Endothelial cell of umbilical vein (primary cell): ENCODE measurements around the gene NMRK2.

Source experiments
- CTCF ChIP-seq, 2 donors: IDR thresholded peaks; 1 replicate in 1 of 2; 2 replicates in 1 of 2; pipeline ENCODE4 v1.5.1; 2011; ENCODE audit warnings: low read length in 2 of 2, mild to moderate bottlenecking in 2 of 2, moderate library complexity in 2 of 2, control low read depth in 1 of 2, inconsistent platforms in 1 of 2, low read depth in 1 of 2; ENCODE audit not compliant: insufficient read depth in 1 of 2; ENCODE audit errors: extremely low read depth in 1 of 2
- EZH2 ChIP-seq: IDR thresholded peaks from 2 replicates; pipeline ENCODE4 v1.6.1; 2012; ENCODE audit warnings: borderline replicate concordance, low read depth, mild to moderate bottlenecking, moderate library complexity, low read length, inconsistent platforms; ENCODE audit not compliant: severe bottlenecking
- GATA2 ChIP-seq: IDR thresholded peaks from 2 replicates; pipeline ENCODE4 v1.7.0; 2011; ENCODE audit warnings: low read depth, mild to moderate bottlenecking, moderate library complexity, mixed read lengths, low read length; ENCODE audit not compliant: insufficient read length, insufficient read depth
- MYC ChIP-seq: IDR thresholded peaks from one replicate; pipeline ENCODE4 v1.6.1; 2011; ENCODE audit warnings: mild to moderate bottlenecking, low read depth, low read length
- POLR2A ChIP-seq: IDR thresholded peaks from 2 replicates; pipeline ENCODE4 v1.6.1; 2012; ENCODE audit warnings: low read depth, mild to moderate bottlenecking, control low read depth, low read length
- POLR2AphosphoS5 ChIP-seq: IDR thresholded peaks from 2 replicates; pipeline ENCODE4 v1.6.1; 2012; ENCODE audit warnings: low read depth, mild to moderate bottlenecking, control low read depth, low read length, moderate library complexity; ENCODE audit not compliant: insufficient read depth

- TF ChIP-seq CTCF (IDR thresholded peaks at IDR 0.05; ENCODE audit: extremely low read depth in 1 of 2, insufficient read depth in 1 of 2, low read depth in 1 of 2, low read length in 2 of 2) (no peak), POLR2A (no peak), MYC (no peak), POLR2AphosphoS5 (no peak), EZH2 (no peak), GATA2 (no peak)
Measured at GRCh38 chr19:3890591-3890990, 42.3 kb upstream of the NMRK2 start.
